H1 (cell line): ENCODE measurements around the gene GPR34. TPM values are rescaled to one million over a fixed set of nuclear protein-coding genes. Genes with fewer than 3 reads are reported as not detected.

Source experiments
- CTCF ChIA-PET: fragments of 300-600 bp; sonication (Branson Sonifier 250); formaldehyde crosslinking; loops from one replicate; lab custom pipeline; 2021; ENCODE audit not compliant: partially characterized antibody; lab: Charles Lee
- POLR2A ChIA-PET: fragments of 300-600 bp; sonication (Branson Sonifier 250); formaldehyde crosslinking; loops from one replicate; lab custom pipeline; 2021; ENCODE audit warnings: inconsistent platforms; ENCODE audit not compliant: partially characterized antibody; lab: Charles Lee
- DNase-seq, 2 experiments: peaks; one replicate each; pipeline versions ENCODE4 v3.0.0 to v3.0.0-alpha.2; 2010 to 2022; ENCODE audit warnings: low spot score in 2 of 2, low read depth in 1 of 2, mixed read lengths in 1 of 2
- FAIRE-seq: peaks from 2 replicates; lab custom pipeline; 2011; peaks lifted over from hg19 to GRCh38; lab: Jason Lieb, UNC
- H2AFZ ChIP-seq: 2 replicates; pipeline ENCODE4 v1.8.1; 2012; ENCODE audit warnings: low read length, inconsistent platforms
- H2AK5ac ChIP-seq: 2 replicates; pipeline ENCODE4 v1.6.1; 2013; ENCODE audit warnings: low read depth, low read length
- H2BK120ac ChIP-seq: replicated peaks from 2 replicates; pipeline ENCODE3; 2013; ENCODE audit warnings: low read depth, low read length, inconsistent platforms
- H2BK12ac ChIP-seq: 2 replicates; pipeline ENCODE4 v1.6.1; 2013; ENCODE audit warnings: low read depth, low read length
- H2BK15ac ChIP-seq: 2 replicates; pipeline ENCODE4 v1.6.1; 2013; ENCODE audit warnings: low read length
- H2BK20ac ChIP-seq: 2 replicates; pipeline ENCODE4 v1.6.1; 2013; ENCODE audit warnings: low read length
- H2BK5ac ChIP-seq: 2 replicates; pipeline ENCODE4 v1.6.1; 2013; ENCODE audit warnings: low read depth, low read length
- H3K14ac ChIP-seq: 2 replicates; pipeline ENCODE4 v1.6.1; 2013; ENCODE audit warnings: inconsistent platforms; ENCODE audit not compliant: insufficient read length
- H3K18ac ChIP-seq: 2 replicates; pipeline ENCODE4 v1.6.1; 2013; ENCODE audit warnings: low read length; ENCODE audit errors: extremely low read depth
- H3K23ac ChIP-seq: 2 replicates; pipeline ENCODE4 v1.6.1; 2013; ENCODE audit warnings: inconsistent platforms; ENCODE audit not compliant: insufficient read length
- H3K23me2 ChIP-seq: 2 replicates; pipeline ENCODE4 v1.6.1; 2013; ENCODE audit warnings: low read depth, low read length
- H3K27ac ChIP-seq: 2 replicates; pipeline ENCODE4 v1.6.1; 2011; ENCODE audit warnings: low read depth, low read length, inconsistent platforms
- H3K27me3 ChIP-seq, 4 experiments: replicated peaks in 1 of 4; 1 replicate in 1 of 4; 2 replicates in 3 of 4; pipeline versions ENCODE4 v1.6.1 to v1.8.1; 2011 to 2013; ENCODE audit warnings: low read length in 3 of 4, mild to moderate bottlenecking in 3 of 4, inconsistent platforms in 2 of 4, mixed read lengths in 2 of 4, moderate library complexity in 1 of 4; ENCODE audit not compliant: control insufficient read depth in 3 of 4, insufficient read depth in 3 of 4; ENCODE audit errors: extremely low read depth in 1 of 4
- H3K36me3 ChIP-seq, 4 experiments: 2 replicates each; pipeline versions ENCODE4 v1.6.1 to v1.8.1; 2011 to 2013; ENCODE audit warnings: mild to moderate bottlenecking in 4 of 4, low read length in 3 of 4, moderate library complexity in 2 of 4, control low read depth in 1 of 4, inconsistent platforms in 1 of 4; ENCODE audit not compliant: insufficient read depth in 4 of 4, control insufficient read depth in 2 of 4
- H3K4ac ChIP-seq: replicated peaks from 2 replicates; pipeline ENCODE3; 2013; ENCODE audit warnings: low read length, low read depth, mixed read lengths, inconsistent platforms; ENCODE audit not compliant: insufficient read length
- H3K4me1 ChIP-seq, 4 experiments: replicated peaks in 1 of 4; 1 replicate in 1 of 4; 2 replicates in 3 of 4; pipeline versions ENCODE4 v1.6.1 to v1.8.1; 2011 to 2013; ENCODE audit warnings: low read length in 3 of 4, inconsistent platforms in 2 of 4, mixed read lengths in 1 of 4; ENCODE audit not compliant: insufficient read depth in 4 of 4, control insufficient read depth in 3 of 4
- H3K4me2 ChIP-seq, 2 experiments: 2 replicates each; pipeline versions ENCODE4 v1.6.1 to v1.8.1; 2011 to 2013; ENCODE audit warnings: low read depth in 2 of 2, low read length in 2 of 2, control low read depth in 1 of 2, inconsistent platforms in 1 of 2, mild to moderate bottlenecking in 1 of 2; ENCODE audit not compliant: insufficient read depth in 1 of 2
- H3K4me3 ChIP-seq, 4 experiments: fragments of 200-600, 300-600 bp in 1 of 4; sonication (generic), shearing (Covaris generic), sonication (Bioruptor Twin) in 1 of 4; 2 replicates each; pipeline versions ENCODE4 v1.5.1 to v1.8.1; 2011 to 2016; ENCODE audit warnings: low read length in 4 of 4, low read depth in 3 of 4, control low read depth in 2 of 4, inconsistent platforms in 2 of 4, mild to moderate bottlenecking in 2 of 4, mixed read lengths in 1 of 4, moderate library complexity in 1 of 4; ENCODE audit not compliant: insufficient read depth in 2 of 4; ENCODE audit errors: extremely low read depth in 1 of 4
- H3K56ac ChIP-seq: replicated peaks from 2 replicates; pipeline ENCODE3; 2013; ENCODE audit warnings: low read depth, mild to moderate bottlenecking, mixed read lengths, low read length, inconsistent platforms; ENCODE audit not compliant: insufficient read length
- H3K79me1 ChIP-seq: 2 replicates; pipeline ENCODE4 v1.6.1; 2013; ENCODE audit warnings: low read depth, low read length, control low read depth
- H3K79me2 ChIP-seq, 2 experiments: 2 replicates each; pipeline versions ENCODE4 v1.6.1 to v1.8.1; 2012 to 2013; ENCODE audit warnings: low read length in 2 of 2, mild to moderate bottlenecking in 2 of 2, inconsistent platforms in 1 of 2; ENCODE audit not compliant: insufficient read depth in 2 of 2, control insufficient read depth in 1 of 2
- H3K9ac ChIP-seq, 4 experiments: replicated peaks in 1 of 4; 1 replicate in 1 of 4; 2 replicates in 3 of 4; pipeline versions ENCODE4 v1.6.1 to v1.8.1; 2011 to 2013; ENCODE audit warnings: low read depth in 3 of 4, low read length in 3 of 4, control low read depth in 2 of 4, mild to moderate bottlenecking in 2 of 4, moderate library complexity in 2 of 4, inconsistent platforms in 1 of 4; ENCODE audit errors: extremely low read depth in 1 of 4
- H3K9me3 ChIP-seq, 2 experiments: 2 replicates each; pipeline versions ENCODE4 v1.6.1 to v1.8.1; 2012 to 2013; ENCODE audit warnings: mild to moderate bottlenecking in 2 of 2, moderate library complexity in 2 of 2, control low read depth in 1 of 2, inconsistent platforms in 1 of 2, low read depth in 1 of 2, low read length in 1 of 2, mixed read lengths in 1 of 2; ENCODE audit not compliant: insufficient read depth in 2 of 2
- H4K20me1 ChIP-seq, 2 experiments: replicated peaks in 1 of 2; 2 replicates each; pipeline versions ENCODE3 to v1.8.1; 2011 to 2013; ENCODE audit warnings: inconsistent platforms in 2 of 2, low read length in 2 of 2, mild to moderate bottlenecking in 1 of 2; ENCODE audit not compliant: insufficient read depth in 2 of 2, control insufficient read depth in 1 of 2
- H4K5ac ChIP-seq: 2 replicates; pipeline ENCODE4 v1.6.1; 2013; ENCODE audit warnings: low read length, low read depth, mixed read lengths, inconsistent platforms; ENCODE audit not compliant: insufficient read length
- H4K8ac ChIP-seq: 2 replicates; pipeline ENCODE4 v1.8.0; 2013; ENCODE audit warnings: mild to moderate bottlenecking, moderate library complexity, low read length, inconsistent platforms; ENCODE audit not compliant: insufficient read depth; ENCODE audit errors: extremely low read depth
- H4K91ac ChIP-seq: replicated peaks from 2 replicates; pipeline ENCODE3; 2013; ENCODE audit warnings: low read length, mixed read lengths, inconsistent platforms; ENCODE audit not compliant: insufficient read length
- CEBPB ChIP-seq: IDR thresholded peaks from 2 replicates; pipeline ENCODE4 v1.6.1; 2012; ENCODE audit warnings: low read depth, low read length
- CHD2 ChIP-seq: IDR thresholded peaks from 2 replicates; pipeline ENCODE4 v1.6.1; 2012; ENCODE audit warnings: low read length, improper control_type of control experiment
- MAFK ChIP-seq: IDR thresholded peaks from 2 replicates; pipeline ENCODE4 v1.6.1; 2012; ENCODE audit warnings: low read depth, mild to moderate bottlenecking, improper control_type of control experiment, low read length
- POLR2A ChIP-seq, 2 experiments: IDR thresholded peaks; 1 replicate in 1 of 2; 2 replicates in 1 of 2; pipeline ENCODE4 v1.6.1; 2011; ENCODE audit warnings: low read depth in 2 of 2, low read length in 2 of 2, mild to moderate bottlenecking in 2 of 2; ENCODE audit errors: control extremely low read depth in 1 of 2
- TAF7 ChIP-seq: optimal IDR thresholded peaks from 2 replicates; pipeline ENCODE3; 2011; ENCODE audit warnings: low read depth, mild to moderate bottlenecking, inconsistent platforms, low read length, moderate library complexity, borderline replicate concordance
- WGBS, 2 experiments: shearing (Covaris generic) in 1 of 2; methylation state at CpG; one replicate each; pipeline versions ENCODE4 v1.1.6 to v1.1.7; 2013 to 2015; ENCODE audit warnings: low lambda C conversion rate in 2 of 2, mixed read lengths in 2 of 2, inconsistent platforms in 1 of 2, low coverage in 1 of 2, missing lambda C conversion rate in 1 of 2; ENCODE audit not compliant: insufficient replicate concordance in 2 of 2, insufficient coverage in 1 of 2, insufficient read length in 1 of 2; ENCODE audit errors: extremely low coverage in 1 of 2, missing lambda C conversion rate in 1 of 2; 5-methylcytosine and 5-hydroxymethylcytosine counted together
- polyA plus RNA-seq, 7 experiments: library from polyadenylated mRNA; depleted of rRNA in 3 of 7; stranded (reverse) in 5 of 7; unstranded in 2 of 7; fragments of >200 nt in 5 of 7; fragments of 200-250 nt in 2 of 7; gene quantifications; 1 replicate in 5 of 7; 2 replicates in 1 of 7; 4 replicates in 1 of 7; pipeline versions ENCODE4 v1.2.1 to v1.2.3, GENCODE V29; 2011 to 2013; ENCODE audit warnings: missing spikeins in 2 of 7, mixed read lengths in 2 of 7
- total RNA-seq: library from RNA; stranded (reverse); fragmentation: NEBNext Ultra II Directional; extraction: Animal tissue kit (Norgen Biotek cat#: 25700); gene quantifications from 2 replicates; pipeline ENCODE4 v1.2.1, GENCODE V29; 2021
- TF ChIP-seq, protein P1 (sequence below): IDR thresholded peaks from 2 replicates; pipeline ENCODE4 v1.6.1; 2011; ENCODE audit warnings: low read depth, mild to moderate bottlenecking, low read length; ENCODE audit not compliant: insufficient read depth

The GPR34 gene
- total and polyA plus RNA-seq, 2 of the 8 experiments (the other 6 are each of a cell fraction or from before 2014, with no cell fraction given): not detected

GRCh38 chrX:41666251-41666650, 22.5 kb upstream of the GPR34 start:
- Histone ChIP-seq H3K9ac (no peak overlapping the region), H3K14ac (no peak overlapping the region), H3K56ac (no peak overlapping the region), H3K23ac (no peak overlapping the region), H3K4ac (no peak overlapping the region), H2BK120ac (no peak overlapping the region), H4K8ac (no peak overlapping the region), H2AFZ (no peak overlapping the region), H2BK12ac (no peak overlapping the region), H2BK5ac (no peak overlapping the region), H3K36me3 (peaks cover 0 to 3% (median 0%) of the 10 kb centered on the region in 4 experiments; a peak in 3 of 8 replicates), H3K27ac (no peak overlapping the region), H2BK20ac (no peak overlapping the region), H3K18ac (no peak overlapping the region), H3K27me3 (no peaks in the 10 kb centered on the region), H3K79me1 (no peaks in the 10 kb centered on the region), H3K4me1 (no peaks in the 10 kb centered on the region), H3K79me2 (no peaks in the 10 kb centered on the region), H3K23me2 (no peaks in the 10 kb centered on the region), H4K5ac (no peak overlapping the region), H3K4me2 (no peak overlapping the region), H2BK15ac (no peak overlapping the region), H4K91ac (no peak overlapping the region), H2AK5ac (no peak overlapping the region), H3K9me3 (no peaks in the 10 kb centered on the region), H3K4me3 (no peak overlapping the region), H4K20me1 (no peaks in the 10 kb centered on the region)
- FAIRE-seq: no peak
- TF ChIP-seq MAFK (no peak), CHD2 (no peak), POLR2A (IDR thresholded peaks at IDR 0.05; ENCODE audit: control extremely low read depth in 1 of 2, low read depth in 2 of 2, low read length in 2 of 2) (no peak), CEBPB (peak; percentile 4; the same call in 1 of the 2 replicates), TAF7 (no peak)
- TF ChIP-seq, protein P1, sequence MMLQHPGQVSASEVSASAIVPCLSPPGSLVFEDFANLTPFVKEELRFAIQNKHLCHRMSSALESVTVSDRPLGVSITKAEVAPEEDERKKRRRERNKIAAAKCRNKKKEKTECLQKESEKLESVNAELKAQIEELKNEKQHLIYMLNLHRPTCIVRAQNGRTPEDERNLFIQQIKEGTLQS: no peak
- WGBS, 2 experiments: 100% methylated on average over 1 of the region's 1 CpG; no CpG with 5 or more reads in 1 of the 2 experiments
- POLR2A ChIA-PET: no interaction called here
- CTCF ChIA-PET: interaction anchor here (0.9 to 1.0 kb wide), 2 partner anchors 8 to 93 kb away, joined by 3 read pairs; no protein-coding TSS in a partner anchor
- DNase-seq: no peak
